GM12878 (cell line): ENCODE results near the gene PIGV. TPM values are rescaled to one million over a fixed set of nuclear protein-coding genes. Genes with fewer than 3 reads are reported as not detected.

Experiments used
- ATAC-seq: fragments of 200-7000 bp; cut with Tn5 transposase; 3 replicates; pipeline ENCODE4 v1.9.1; 2020; ENCODE audit warnings: mild to moderate bottlenecking, moderate library complexity
- BruUV-seq: library from RNA; stranded (reverse); fragments of 400-500 nt; replicated peaks from 2 replicates; lab custom pipeline; 2021; lab: Mats Ljungman, UMichigan
- CTCF ChIA-PET: fragments of 300-600 bp; sonication (Branson Sonifier 250); formaldehyde crosslinking; extraction: SDS; loops from one replicate; lab custom pipeline; 2021; ENCODE audit warnings: inconsistent platforms; lab: Yijun Ruan, JAX
- POLR2A ChIA-PET: fragments of 350-600 bp; formaldehyde crosslinking; extraction: SDS; loops from one replicate; lab custom pipeline; 2021; ENCODE audit warnings: inconsistent platforms; lab: Charles Lee
- RAD21 ChIA-PET: fragments of 300-600 bp; sonication (Branson Sonifier 250); formaldehyde crosslinking; loops from one replicate; lab custom pipeline; 2023; ENCODE audit warnings: antibody characterized with exemption; ENCODE audit not compliant: unreplicated experiment; lab: Charles Lee
- SMC1A ChIA-PET: fragments of 300-600 bp; sonication (Branson Sonifier 250); formaldehyde crosslinking; loops from one replicate; lab custom pipeline; 2023; ENCODE audit not compliant: unreplicated experiment, uncharacterized antibody; lab: Charles Lee
- DNase-seq: peaks from one replicate; pipeline ENCODE4 v3.0.0-alpha.2; 2011; ENCODE audit warnings: low read depth, low spot score
- FAIRE-seq: peaks from 3 replicates; lab custom pipeline; 2011; peaks lifted over from hg19 to GRCh38; lab: Jason Lieb, UNC
- H2AFZ ChIP-seq: 2 replicates; pipeline ENCODE4 v1.6.0; 2011; ENCODE audit warnings: low read depth, low read length, control low read depth; ENCODE audit not compliant: control insufficient read depth
- H3K27ac ChIP-seq: 2 replicates; pipeline ENCODE4 v1.5.1; 2011; ENCODE audit warnings: control low read depth; ENCODE audit not compliant: control insufficient read depth, insufficient read depth
- H3K27me3 ChIP-seq, 2 experiments: replicated peaks in 1 of 2; 2 replicates each; pipeline versions ENCODE4 v1.6.0 to v1.6.1; 2011; ENCODE audit warnings: low read length in 1 of 2; ENCODE audit not compliant: control insufficient read depth in 2 of 2, insufficient read depth in 2 of 2
- H3K36me3 ChIP-seq, 2 experiments: 2 replicates each; pipeline ENCODE4 v1.5.1; 2011; ENCODE audit warnings: low read length in 1 of 2; ENCODE audit not compliant: control insufficient read depth in 2 of 2, insufficient read depth in 2 of 2
- H3K4me1 ChIP-seq: 2 replicates; pipeline ENCODE4 v1.6.1; 2011; ENCODE audit warnings: mild to moderate bottlenecking, low read length, moderate library complexity, mixed read lengths; ENCODE audit not compliant: control insufficient read depth, insufficient read depth
- H3K4me2 ChIP-seq: 2 replicates; pipeline ENCODE4 v1.6.0; 2011; ENCODE audit warnings: control low read depth; ENCODE audit not compliant: control insufficient read depth, insufficient read depth
- H3K4me3 ChIP-seq: fragments of 200-600 bp; sonication (generic); 2 replicates; pipeline ENCODE4 v1.5.1; 2016
- H3K79me2 ChIP-seq: 2 replicates; pipeline ENCODE4 v1.6.0; 2011; ENCODE audit warnings: low read length; ENCODE audit not compliant: control insufficient read depth, insufficient read depth
- H3K9ac ChIP-seq: 2 replicates; pipeline ENCODE4 v1.8.0; 2011; ENCODE audit warnings: low read length, control low read depth, mixed read lengths; ENCODE audit not compliant: control insufficient read depth, insufficient read depth
- H3K9me3 ChIP-seq: replicated peaks from 3 replicates; pipeline ENCODE4 v1.5.1; 2011; ENCODE audit warnings: mild to moderate bottlenecking, low read length; ENCODE audit not compliant: control insufficient read depth, insufficient read depth
- H4K20me1 ChIP-seq: 2 replicates; pipeline ENCODE4 v1.6.0; 2011; ENCODE audit not compliant: control insufficient read depth, insufficient read depth
- ASH2L ChIP-seq: fragments of 300-600, 200-600 bp; sonication (generic); IDR thresholded peaks from 2 replicates; pipeline ENCODE4 v1.6.1; 2017; ENCODE audit warnings: low read depth, mild to moderate bottlenecking, borderline replicate concordance
- BACH1 ChIP-seq: fragments of 450-650 bp; IDR thresholded peaks from 2 replicates; pipeline ENCODE4 v1.6.1; 2017; ENCODE audit warnings: mild to moderate bottlenecking, borderline replicate concordance
- CBX5 ChIP-seq: sonication (generic); IDR thresholded peaks from 2 replicates; pipeline ENCODE4 v1.6.1; 2016; ENCODE audit warnings: low read depth, moderate library complexity, mild to moderate bottlenecking, inconsistent platforms
- CTCF ChIP-seq, 3 experiments: IDR thresholded peaks in 2 of 3; conservative IDR thresholded peaks in 1 of 3; 2 replicates each; pipeline ENCODE4 v1.5.1; 2011; ENCODE audit warnings: low read depth in 3 of 3, low read length in 3 of 3, mild to moderate bottlenecking in 3 of 3, control low read depth in 2 of 3, moderate library complexity in 2 of 3, inconsistent platforms in 1 of 3, mixed read lengths in 1 of 3; ENCODE audit not compliant: control insufficient read depth in 2 of 3, insufficient read depth in 1 of 3; ENCODE audit errors: extremely low read depth in 1 of 3
- EED ChIP-seq: sonication (generic); IDR thresholded peaks from 2 replicates; pipeline ENCODE4 v1.6.1; 2016; ENCODE audit warnings: antibody characterized with exemption, low read depth
- EZH2 ChIP-seq: IDR thresholded peaks from 2 replicates; pipeline ENCODE4 v1.6.1; 2012; ENCODE audit warnings: low read depth, mild to moderate bottlenecking, control low read depth, inconsistent platforms, low read length, borderline replicate concordance; ENCODE audit not compliant: control insufficient read depth
- IKZF1 ChIP-seq: fragments of 450-650 bp; conservative IDR thresholded peaks from 2 replicates; pipeline ENCODE4 v1.6.1; 2017; ENCODE audit warnings: antibody characterized with exemption, mild to moderate bottlenecking
- JUNB ChIP-seq: IDR thresholded peaks from 2 replicates; pipeline ENCODE4 v1.6.1; 2016; ENCODE audit warnings: antibody characterized with exemption, mild to moderate bottlenecking
- NFYB ChIP-seq: IDR thresholded peaks from 2 replicates; pipeline ENCODE4 v1.6.1; 2011; ENCODE audit warnings: low read depth, mild to moderate bottlenecking, low read length, improper control_type of control experiment, moderate library complexity; ENCODE audit not compliant: insufficient read depth
- PKNOX1 ChIP-seq: fragments of 450-650 bp; IDR thresholded peaks from 2 replicates; pipeline ENCODE4 v1.6.1; 2016; ENCODE audit warnings: mild to moderate bottlenecking
- RELA ChIP-seq: fragments of 450-650 bp; IDR thresholded peaks from 2 replicates; pipeline ENCODE4 v1.8.0; 2014; ENCODE audit warnings: borderline replicate concordance; ENCODE audit not compliant: partially characterized antibody
- RUNX3 ChIP-seq: IDR thresholded peaks from 2 replicates; pipeline ENCODE4 v1.6.1; 2012; ENCODE audit warnings: low read length, inconsistent platforms
- ZNF274 ChIP-seq: IDR thresholded peaks from one replicate; pipeline ENCODE4 v1.8.0; 2011; ENCODE audit not compliant: insufficient read length, insufficient read depth
- WGBS: methylation state at CpG from one replicate; pipeline ENCODE4 v1.1.6; 2016; ENCODE audit warnings: low lambda C conversion rate; ENCODE audit not compliant: insufficient replicate concordance, insufficient coverage; ENCODE audit errors: missing lambda C conversion rate; 5-methylcytosine and 5-hydroxymethylcytosine counted together
- in situ Hi-C: fragments of 300-500 bp; cut with MboI; formaldehyde crosslinking; loops from 9 replicates; pipeline ENCODE4 v1.14.3; 2018; ENCODE audit warnings: mixed read lengths
- intact Hi-C: fragments of 100-400 bp; cut with micrococcal nuclease; formaldehyde crosslinking; loops from one replicate; pipeline ENCODE4 v1.14.2; 2022; ENCODE audit not compliant: unreplicated experiment
- polyA plus RNA-seq, 11 experiments: library from polyadenylated mRNA; depleted of rRNA in 4 of 11; unstranded in 6 of 11; stranded (reverse) in 5 of 11; fragments of >200 nt; fragmentation: Nextera tagmentation in 4 of 11; fragmentation: Illumina TruSeq in 1 of 11; extraction: Ambion mirVana in 4 of 11; extraction: Trizol in 1 of 11; gene quantifications; 1 replicate in 1 of 11; 2 replicates in 10 of 11; pipeline versions ENCODE4 v1.2.1 to v1.2.3, GENCODE V29; 2011 to 2016; ENCODE audit warnings: inconsistent platforms in 2 of 11, missing spikeins in 2 of 11, low read depth in 1 of 11
- total RNA-seq, 4 experiments: library from RNA; depleted of rRNA in 3 of 4; stranded (reverse); fragments of >200 nt in 3 of 4; fragmentation: Illumina TruSeq in 1 of 4; extraction: Trizol in 1 of 4; gene quantifications; 2 replicates each; pipeline versions ENCODE4 v1.2.1 to v1.2.3, GENCODE V29; 2013 to 2021

The PIGV gene
- total and polyA plus RNA-seq, 10 of the 15 experiments (the other 5 are each of a cell fraction or from before 2014, with no cell fraction given): 8.8 to 18.1 (median 11.9) TPM

DNA sequence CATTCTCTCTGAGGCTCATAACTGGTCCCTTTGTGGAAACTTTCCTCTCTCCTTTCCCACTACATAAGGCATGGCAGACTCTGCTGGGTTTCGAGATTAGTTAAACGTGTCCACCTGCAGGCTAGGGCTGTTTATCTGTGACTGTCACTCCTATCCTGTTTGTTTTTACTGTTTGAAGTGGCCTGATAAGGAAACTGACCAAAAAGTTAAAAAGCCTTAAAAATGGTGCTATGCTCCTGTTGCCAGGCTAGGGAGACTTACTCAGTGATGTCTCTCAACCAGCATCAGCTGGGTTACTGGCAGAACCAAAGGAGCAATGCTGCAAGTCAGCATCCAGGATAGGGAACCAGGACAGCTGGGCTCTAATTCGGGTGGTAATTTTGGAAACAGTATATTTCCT lies 3.9 kb downstream of the PIGV start:
- H3K9me3 ChIP-seq: no peaks in the 10 kb centered on the region
- RAD21 ChIA-PET: interaction anchor here (1.1 to 5.7 kb wide), 12 partner anchors 9 to 291 kb away, joined by 3 to 262 read pairs (median 12); partner anchors contain the start of gene GPN2
- H3K4me2 ChIP-seq: no peak overlapping the region
- DNase-seq: no peak
- H4K20me1 ChIP-seq: no peaks in the 10 kb centered on the region
- no peaks in the 10 kb centered on the region for H3K27me3 ChIP-seq
- no peak for ATAC-seq
- SMC1A ChIA-PET: interaction anchor here (0.6 to 9.3 kb wide), 17 partner anchors 8 to 904 kb away, joined by 3 to 268 read pairs (median 19); no protein-coding TSS in a partner anchor
- peaks cover 23% of the 10 kb centered on the region for H3K79me2 ChIP-seq
- no peak for FAIRE-seq
- no TSS peak for BruUV-seq
- no peak overlapping the region for H2AFZ ChIP-seq
- WGBS: 49% methylated on average over 3 of the region's 3 CpGs
- H3K9ac ChIP-seq: no peak overlapping the region
- intact Hi-C loops: loop anchor here (5.0 kb wide), 1 partner anchor 86 kb away; no protein-coding TSS in a partner anchor
- H3K36me3 ChIP-seq: peaks cover 2% of the 10 kb centered on the region in 2 experiments; a peak in 3 of 4 replicates
- H3K4me1 ChIP-seq: peaks cover 27% of the 10 kb centered on the region
- H3K27ac ChIP-seq: no peak overlapping the region
- CTCF ChIA-PET: interaction anchor here (1.0 to 7.6 kb wide), 17 partner anchors 9 to 253 kb away, joined by 3 to 450 read pairs (median 21); no protein-coding TSS in a partner anchor
- no peak for TF ChIP-seq JUNB
- no peak for TF ChIP-seq NFYB
- POLR2A ChIA-PET: interaction anchor here (1.5 to 5.1 kb wide), 6 partner anchors 8 to 188 kb away, joined by 3 to 69 read pairs (median 8); partner anchors contain the start of gene ARID1A
- in situ Hi-C loops: no loop called here
- no peak overlapping the region for H3K4me3 ChIP-seq

DNA sequence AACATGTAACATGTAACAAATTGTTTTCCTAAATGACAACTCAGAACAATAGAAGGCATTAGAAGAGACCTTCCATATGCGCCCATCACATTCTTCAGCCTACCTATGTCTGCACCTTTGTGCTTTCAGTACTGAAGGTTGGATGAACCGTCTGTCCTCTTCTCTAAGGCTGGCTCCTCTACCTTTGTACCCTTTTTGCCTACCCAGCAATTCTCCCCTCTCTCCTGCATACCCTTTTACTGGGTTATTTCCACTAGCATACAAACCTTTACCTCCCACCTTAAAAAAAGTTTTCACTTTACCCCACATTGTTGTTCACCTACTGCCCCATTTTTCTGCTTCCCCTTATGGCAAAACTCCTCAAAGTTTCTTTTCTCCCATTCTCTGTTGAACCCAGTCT lies 5.2 kb downstream of the PIGV start:
- Histone ChIP-seq H3K4me3 (no peak overlapping the region), H3K9ac (no peak overlapping the region), H3K4me2 (no peak overlapping the region), H3K9me3 (no peaks in the 10 kb centered on the region), H3K4me1 (peaks cover 20% of the 10 kb centered on the region), H3K27ac (no peak overlapping the region), H2AFZ (no peak overlapping the region), H3K79me2 (peaks cover 23% of the 10 kb centered on the region), H3K27me3 (no peaks in the 10 kb centered on the region), H3K36me3 (peaks cover 2% of the 10 kb centered on the region in 2 experiments; a peak in 3 of 4 replicates), H4K20me1 (no peaks in the 10 kb centered on the region)
- DNase-seq: no peak
- ChIA-PET POLR2A (no interaction called here), CTCF (interaction anchor here (4.2 to 7.6 kb wide), 2 partner anchors 189 to 190 kb away, joined by 17 to 450 read pairs; no protein-coding TSS in a partner anchor), SMC1A (interaction anchor here (4.8 kb wide), 1 partner anchor 194 kb away, joined by 56 read pairs; no protein-coding TSS in a partner anchor), RAD21 (interaction anchor here (5.7 kb wide), 1 partner anchor 18 kb away, joined by 34 read pairs; no protein-coding TSS in a partner anchor)
- FAIRE-seq: no peak
- intact Hi-C loops (loop anchor here (5.0 kb wide), 1 partner anchor 84 kb away; no protein-coding TSS in a partner anchor), in situ Hi-C loops (no loop called here)
- no peak for ATAC-seq
- BruUV-seq: no TSS peak
- WGBS: 98% methylated on average over 2 of the region's 2 CpGs
- TF ChIP-seq RUNX3: no peak
- TF ChIP-seq ZNF274: no peak
- TF ChIP-seq CBX5: no peak
- TF ChIP-seq PKNOX1: no peak
- no peak for TF ChIP-seq RELA
- TF ChIP-seq EED: no peak
- no peak for TF ChIP-seq CTCF (IDR thresholded peaks at IDR 0.05 in 2 of 3, conservative IDR thresholded peaks at IDR 0.05 in 1 of 3; ENCODE audit: control insufficient read depth in 2 of 3, extremely low read depth in 1 of 3, insufficient read depth in 1 of 3, low read depth in 3 of 3, low read length in 3 of 3)
- TF ChIP-seq BACH1: no peak
- TF ChIP-seq IKZF1: no peak
- no peak for TF ChIP-seq EZH2
- no peak for TF ChIP-seq ASH2L
